Mucosa of descending colon (tissue), 3 donors: ENCODE results near the gene FARP1. TPM values are rescaled to one million over a fixed set of nuclear protein-coding genes. Genes with fewer than 3 reads are reported as not detected.

Experiments
- ATAC-seq: fragments of 200-7000 bp; cut with Tn5 transposase; one replicate; pipeline ENCODE4 v1.9.1; 2020; ENCODE audit warnings: mild to moderate bottlenecking, moderate library complexity
- DNase-seq, 3 donors: peaks; one replicate each; pipeline ENCODE4 v3.0.0-alpha.2; 2020
- H3K36me3 ChIP-seq: fragments of 200-600 bp; one replicate; pipeline ENCODE4 v1.8.0; 2021; ENCODE audit warnings: low read depth, mild to moderate bottlenecking
- H3K4me1 ChIP-seq: fragments of 200-600 bp; one replicate; pipeline ENCODE4 v1.8.0; 2021; ENCODE audit warnings: low read depth, mild to moderate bottlenecking
- H3K4me3 ChIP-seq: fragments of 200-600 bp; one replicate; pipeline ENCODE4 v1.8.0; 2021; ENCODE audit warnings: mild to moderate bottlenecking
- H3K9me3 ChIP-seq: fragments of 200-600 bp; one replicate; pipeline ENCODE4 v1.8.0; 2021; ENCODE audit warnings: mild to moderate bottlenecking
- intact Hi-C, 2 donors: fragments of 100-400 bp; cut with DNase I in 1 of 2; cut with micrococcal nuclease in 1 of 2; formaldehyde crosslinking; loops; one replicate each; pipeline versions ENCODE4 v1.11.0 to v1.11.1; 2022; cut with DNase I, micrococcal nuclease
- total RNA-seq, 3 donors: library from RNA; stranded (reverse); fragmentation: NEBNext Ultra II Directional in 2 of 3; extraction: Animal tissue kit (Norgen Biotek cat#: 25700) in 2 of 3; gene quantifications; one replicate each; pipeline versions ENCODE4 v1.2.1 to v1.2.4, GENCODE V29; 2021 to 2023
- TF ChIP-seq, protein P1 (sequence below): fragments of 200-600 bp; IDR thresholded peaks from one replicate; pipeline ENCODE4 v1.8.0; 2022; ENCODE audit warnings: antibody characterized with exemption, mild to moderate bottlenecking
- donor health status: DM: no; HTN: no; CAD: no; lungs with moderate emphysema.
- donor health status: DM: no; HTN: no; CAD: no.
- donor health status: DM: no; HTN: yes; CAD: no.

Gene FARP1
- total RNA-seq, 3 donors from 2014 or later: 44.4 to 111 (median 53.6) TPM

DNA sequence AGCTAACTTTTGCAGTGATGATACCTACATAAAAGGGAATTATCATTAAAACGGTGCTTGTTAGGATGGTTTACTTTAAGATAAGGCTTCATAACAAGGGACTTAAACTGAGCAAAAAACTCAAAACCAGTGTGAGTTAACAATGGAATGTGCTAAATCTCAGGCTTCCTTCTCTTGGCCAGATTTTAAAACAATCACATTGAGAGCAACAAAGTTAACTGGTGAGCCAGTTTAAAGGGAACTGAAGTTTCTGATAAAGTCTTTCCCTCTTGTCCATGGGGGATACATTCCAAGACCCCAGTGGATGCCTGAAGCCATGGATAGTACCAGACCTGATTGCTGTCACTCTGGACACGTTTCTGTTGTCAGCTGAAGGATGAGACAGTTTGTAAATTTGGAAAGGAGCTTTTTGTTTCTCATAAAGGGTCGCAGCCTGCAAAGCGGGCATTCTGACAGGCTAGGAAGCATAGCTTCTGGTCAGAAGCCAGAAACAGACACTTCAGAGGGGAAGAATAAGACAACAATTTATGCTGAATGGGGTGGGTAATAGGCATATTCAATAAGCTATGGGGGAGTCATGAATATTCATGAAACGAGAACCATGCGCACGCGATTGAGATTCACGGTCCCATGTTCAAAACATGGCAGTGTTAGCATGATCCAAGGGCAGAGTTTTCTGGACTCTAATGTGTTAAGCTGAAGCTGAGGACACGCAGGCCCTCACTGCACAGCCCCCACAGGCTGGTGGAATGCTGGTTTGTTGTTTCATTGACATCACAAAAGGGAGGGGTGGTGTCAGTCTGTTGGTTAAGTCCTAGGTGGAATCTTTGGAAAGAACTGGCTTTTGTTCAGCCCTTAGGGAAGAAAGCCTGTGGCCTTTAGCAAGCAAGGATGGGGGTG, 184.7 kb downstream of the FARP1 start:
- TF ChIP-seq, protein P1, sequence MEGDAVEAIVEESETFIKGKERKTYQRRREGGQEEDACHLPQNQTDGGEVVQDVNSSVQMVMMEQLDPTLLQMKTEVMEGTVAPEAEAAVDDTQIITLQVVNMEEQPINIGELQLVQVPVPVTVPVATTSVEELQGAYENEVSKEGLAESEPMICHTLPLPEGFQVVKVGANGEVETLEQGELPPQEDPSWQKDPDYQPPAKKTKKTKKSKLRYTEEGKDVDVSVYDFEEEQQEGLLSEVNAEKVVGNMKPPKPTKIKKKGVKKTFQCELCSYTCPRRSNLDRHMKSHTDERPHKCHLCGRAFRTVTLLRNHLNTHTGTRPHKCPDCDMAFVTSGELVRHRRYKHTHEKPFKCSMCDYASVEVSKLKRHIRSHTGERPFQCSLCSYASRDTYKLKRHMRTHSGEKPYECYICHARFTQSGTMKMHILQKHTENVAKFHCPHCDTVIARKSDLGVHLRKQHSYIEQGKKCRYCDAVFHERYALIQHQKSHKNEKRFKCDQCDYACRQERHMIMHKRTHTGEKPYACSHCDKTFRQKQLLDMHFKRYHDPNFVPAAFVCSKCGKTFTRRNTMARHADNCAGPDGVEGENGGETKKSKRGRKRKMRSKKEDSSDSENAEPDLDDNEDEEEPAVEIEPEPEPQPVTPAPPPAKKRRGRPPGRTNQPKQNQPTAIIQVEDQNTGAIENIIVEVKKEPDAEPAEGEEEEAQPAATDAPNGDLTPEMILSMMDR: no peak
- ATAC-seq (peak; percentile 24), DNase-seq (no peak)
- Histone ChIP-seq H3K4me1 (no peaks in the 10 kb centered on the region), H3K9me3 (no peaks in the 10 kb centered on the region), H3K36me3 (no peaks in the 10 kb centered on the region), H3K4me3 (no peak overlapping the region)
- intact Hi-C loops: no loop called here

DNA sequence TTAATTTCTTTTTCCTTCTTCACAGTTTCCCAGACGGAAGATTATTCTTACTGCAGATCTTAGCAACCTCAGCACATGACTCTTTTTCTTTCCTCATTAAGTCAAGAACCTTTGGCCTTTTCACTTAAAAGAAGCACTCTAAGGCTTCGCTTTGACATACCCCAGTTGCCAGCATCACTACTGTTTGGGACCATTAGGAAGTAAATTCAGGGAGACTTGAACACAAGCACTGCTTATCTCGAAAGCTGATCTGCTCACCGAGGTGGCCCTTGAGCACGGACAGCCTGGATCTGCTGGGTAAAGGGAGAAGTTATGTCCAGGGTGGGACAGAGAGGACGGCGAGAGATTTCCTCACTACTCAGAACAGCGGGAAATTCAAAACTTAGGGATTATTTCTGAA, 185.6 kb downstream of the FARP1 start:
- TF ChIP-seq, protein P1: no peak
- no peak overlapping the region for H3K4me3 ChIP-seq
- no peaks in the 10 kb centered on the region for H3K9me3 ChIP-seq

DNA sequence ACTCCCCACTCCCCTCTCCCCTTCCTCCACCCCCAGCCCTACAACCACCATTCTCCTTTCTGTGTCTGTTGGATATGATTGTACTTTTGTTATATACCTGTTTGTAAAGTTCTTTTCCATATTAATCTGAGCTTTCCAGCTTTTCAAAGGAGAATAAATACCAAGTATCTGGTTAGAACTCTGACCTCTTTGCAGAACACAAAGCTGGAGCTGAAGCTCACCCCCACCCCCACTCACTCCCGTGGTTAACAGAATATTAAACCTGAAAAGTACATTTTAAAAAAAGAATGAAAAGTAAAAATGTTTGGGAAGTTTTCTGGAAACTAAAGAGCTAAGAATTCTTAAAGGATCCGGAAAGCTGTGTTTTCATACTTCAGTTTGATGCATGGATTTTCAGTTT, 189.3 kb downstream of the FARP1 start:
- no peaks in the 10 kb centered on the region for H3K9me3 ChIP-seq
- no peaks in the 10 kb centered on the region for H3K36me3 ChIP-seq
- intact Hi-C loops: no loop called here
- TF ChIP-seq, protein P1: no peak
- H3K4me1 ChIP-seq: no peaks in the 10 kb centered on the region
- DNase-seq (no peak), ATAC-seq (no peak)
- H3K4me3 ChIP-seq: no peak overlapping the region

More for the DNA sequence above, 185.6 kb downstream of the FARP1 start:
- Histone ChIP-seq H3K4me1 (no peaks in the 10 kb centered on the region), H3K36me3 (no peaks in the 10 kb centered on the region)
- ATAC-seq (no peak), DNase-seq (no peak)
- intact Hi-C loops: no loop called here

DNA sequence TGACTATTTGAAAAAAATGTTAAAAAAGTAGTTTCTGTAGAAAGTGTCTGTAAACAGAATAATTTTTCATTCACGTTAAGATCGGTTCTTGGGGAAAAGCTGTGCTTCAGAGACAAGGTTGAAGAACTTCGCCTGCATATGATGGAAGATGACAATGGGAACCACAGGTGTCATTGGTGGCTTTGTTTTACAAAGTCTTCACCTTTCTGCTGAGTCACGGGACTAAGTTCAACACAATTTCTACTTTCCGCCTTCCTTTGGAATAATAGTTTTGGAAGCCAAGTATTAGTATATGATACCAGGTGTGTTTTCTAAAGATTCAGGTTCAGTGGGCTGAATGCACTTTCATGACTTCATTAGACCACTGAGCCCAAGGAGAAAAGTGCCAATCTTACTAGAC, 189.8 kb downstream of the FARP1 start:
- Histone ChIP-seq H3K36me3 (no peaks in the 10 kb centered on the region), H3K4me3 (no peak overlapping the region), H3K4me1 (no peaks in the 10 kb centered on the region), H3K9me3 (no peaks in the 10 kb centered on the region)
- no peak for ATAC-seq
- TF ChIP-seq, protein P1: no peak
- no peak for DNase-seq
- intact Hi-C loops: no loop called here

DNA sequence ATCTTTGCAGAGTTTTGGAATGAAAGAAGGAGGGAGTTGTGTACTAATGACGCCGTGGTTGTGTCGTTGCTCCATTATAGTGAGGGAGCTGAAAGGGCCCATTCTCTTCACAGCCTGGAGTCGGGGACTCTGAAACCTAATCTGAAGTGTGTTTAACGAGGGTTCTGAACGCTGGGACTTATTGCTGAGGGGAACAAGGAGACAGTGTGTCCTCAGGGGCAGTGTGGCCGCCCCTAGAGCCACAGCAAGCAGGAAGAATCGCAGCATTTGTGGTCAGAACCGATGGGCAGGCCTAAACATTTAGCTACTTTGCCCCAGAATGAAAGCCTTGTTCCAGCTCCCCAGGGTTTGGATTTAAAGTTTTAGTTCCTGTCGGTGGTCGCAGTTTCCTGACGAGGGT, 190.6 kb downstream of the FARP1 start:
- DNase-seq: no peak
- intact Hi-C loops: no loop called here
- no peak for ATAC-seq
- Histone ChIP-seq H3K36me3 (no peaks in the 10 kb centered on the region), H3K4me3 (no peak overlapping the region), H3K9me3 (no peaks in the 10 kb centered on the region), H3K4me1 (no peaks in the 10 kb centered on the region)
- TF ChIP-seq, protein P1: no peak
